AG04449 (cell line): ENCODE measurements around the gene KLF11.
A peak's percentile ranks its signal among the peaks of the same experiment; 100 is the strongest.

ENCODE experiments used
- CTCF ChIA-PET: fragments of 350-600 bp; formaldehyde crosslinking; extraction: SDS; loops from one replicate; lab custom pipeline; 2021; ENCODE audit warnings: antibody characterized with exemption; lab: Yijun Ruan, JAX
- POLR2A ChIA-PET: fragments of 400-600, 350-600 bp; formaldehyde crosslinking; extraction: SDS; loops from one replicate; lab custom pipeline; 2020; ENCODE audit warnings: antibody characterized with exemption, inconsistent platforms; lab: Yijun Ruan, JAX
- DNase-seq: peaks from one replicate; pipeline ENCODE4 v3.0.0-alpha.2; 2010; ENCODE audit warnings: low read depth, low spot score
- H3K4me3 ChIP-seq: 2 replicates; pipeline ENCODE4 v1.5.1; 2011; ENCODE audit warnings: low read depth, mild to moderate bottlenecking, control low read depth, low read length
- TF ChIP-seq, protein P1 (sequence below): IDR thresholded peaks from one replicate; pipeline ENCODE4 v1.5.1; 2011; ENCODE audit warnings: mild to moderate bottlenecking, moderate library complexity, low read length, control low read depth, inconsistent platforms; ENCODE audit not compliant: insufficient read depth; ENCODE audit errors: missing control alignments

Gene KLF11

DNA sequence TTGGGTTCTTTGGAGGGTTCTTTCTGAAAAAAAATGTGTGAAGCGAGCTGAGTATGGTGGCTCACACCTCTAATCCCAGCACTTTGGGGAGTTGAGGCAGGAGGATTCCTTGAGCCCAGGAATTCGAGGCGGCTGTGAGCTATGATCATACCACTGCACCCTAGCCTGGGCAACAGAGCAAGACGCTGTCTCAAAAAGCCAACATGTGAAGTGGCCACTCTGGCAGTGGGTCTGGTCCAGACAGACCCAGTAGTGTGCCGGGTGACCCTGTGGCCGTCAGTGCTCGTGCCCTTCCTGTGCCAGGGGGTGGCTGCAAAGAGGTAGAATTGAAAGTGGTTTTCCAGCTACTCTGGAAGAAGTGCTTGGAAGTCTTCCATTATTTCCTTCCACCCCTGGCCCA lies 11.6 kb downstream of the KLF11 start:
- POLR2A ChIA-PET: no interaction called here
- DNase-seq: no peak
- TF ChIP-seq, protein P1, sequence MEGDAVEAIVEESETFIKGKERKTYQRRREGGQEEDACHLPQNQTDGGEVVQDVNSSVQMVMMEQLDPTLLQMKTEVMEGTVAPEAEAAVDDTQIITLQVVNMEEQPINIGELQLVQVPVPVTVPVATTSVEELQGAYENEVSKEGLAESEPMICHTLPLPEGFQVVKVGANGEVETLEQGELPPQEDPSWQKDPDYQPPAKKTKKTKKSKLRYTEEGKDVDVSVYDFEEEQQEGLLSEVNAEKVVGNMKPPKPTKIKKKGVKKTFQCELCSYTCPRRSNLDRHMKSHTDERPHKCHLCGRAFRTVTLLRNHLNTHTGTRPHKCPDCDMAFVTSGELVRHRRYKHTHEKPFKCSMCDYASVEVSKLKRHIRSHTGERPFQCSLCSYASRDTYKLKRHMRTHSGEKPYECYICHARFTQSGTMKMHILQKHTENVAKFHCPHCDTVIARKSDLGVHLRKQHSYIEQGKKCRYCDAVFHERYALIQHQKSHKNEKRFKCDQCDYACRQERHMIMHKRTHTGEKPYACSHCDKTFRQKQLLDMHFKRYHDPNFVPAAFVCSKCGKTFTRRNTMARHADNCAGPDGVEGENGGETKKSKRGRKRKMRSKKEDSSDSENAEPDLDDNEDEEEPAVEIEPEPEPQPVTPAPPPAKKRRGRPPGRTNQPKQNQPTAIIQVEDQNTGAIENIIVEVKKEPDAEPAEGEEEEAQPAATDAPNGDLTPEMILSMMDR: no peak
- no peak overlapping the region for H3K4me3 ChIP-seq
- CTCF ChIA-PET: interaction anchor here (3.4 to 12.4 kb wide), 2 partner anchors 17 to 241 kb away, joined by 11 to 293 read pairs; no protein-coding TSS in a partner anchor

DNA sequence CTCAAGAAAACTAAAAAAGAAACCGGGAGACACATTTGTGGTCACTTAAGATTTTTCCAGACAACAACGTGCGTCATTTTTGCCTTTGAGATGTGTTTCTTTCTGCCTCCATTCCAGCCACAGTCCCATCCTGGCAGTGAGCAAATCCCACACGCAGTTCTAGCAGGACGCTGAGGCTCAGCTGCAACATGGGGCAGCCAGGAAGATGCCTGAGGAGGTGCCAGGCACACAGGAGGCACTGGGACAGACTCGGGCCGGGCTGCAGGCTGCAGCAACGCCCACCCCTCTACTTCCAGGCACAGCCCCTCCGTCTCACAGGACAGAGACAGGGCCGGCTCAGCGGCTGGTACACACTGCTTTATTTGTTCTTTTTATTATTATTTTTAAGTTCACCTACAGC lies 13.1 kb downstream of the KLF11 start:
- no peak for DNase-seq
- TF ChIP-seq, protein P1: no peak
- no peak overlapping the region for H3K4me3 ChIP-seq
- CTCF ChIA-PET: interaction anchor here (0.9 to 6.2 kb wide), 13 partner anchors 10 to 392 kb away, joined by 3 to 106 read pairs (median 6); partner anchors contain the start of gene ODC1
- POLR2A ChIA-PET: interaction anchor here (0.6 kb wide), 1 partner anchor 23 kb away, joined by 3 read pairs; no protein-coding TSS in a partner anchor

DNA sequence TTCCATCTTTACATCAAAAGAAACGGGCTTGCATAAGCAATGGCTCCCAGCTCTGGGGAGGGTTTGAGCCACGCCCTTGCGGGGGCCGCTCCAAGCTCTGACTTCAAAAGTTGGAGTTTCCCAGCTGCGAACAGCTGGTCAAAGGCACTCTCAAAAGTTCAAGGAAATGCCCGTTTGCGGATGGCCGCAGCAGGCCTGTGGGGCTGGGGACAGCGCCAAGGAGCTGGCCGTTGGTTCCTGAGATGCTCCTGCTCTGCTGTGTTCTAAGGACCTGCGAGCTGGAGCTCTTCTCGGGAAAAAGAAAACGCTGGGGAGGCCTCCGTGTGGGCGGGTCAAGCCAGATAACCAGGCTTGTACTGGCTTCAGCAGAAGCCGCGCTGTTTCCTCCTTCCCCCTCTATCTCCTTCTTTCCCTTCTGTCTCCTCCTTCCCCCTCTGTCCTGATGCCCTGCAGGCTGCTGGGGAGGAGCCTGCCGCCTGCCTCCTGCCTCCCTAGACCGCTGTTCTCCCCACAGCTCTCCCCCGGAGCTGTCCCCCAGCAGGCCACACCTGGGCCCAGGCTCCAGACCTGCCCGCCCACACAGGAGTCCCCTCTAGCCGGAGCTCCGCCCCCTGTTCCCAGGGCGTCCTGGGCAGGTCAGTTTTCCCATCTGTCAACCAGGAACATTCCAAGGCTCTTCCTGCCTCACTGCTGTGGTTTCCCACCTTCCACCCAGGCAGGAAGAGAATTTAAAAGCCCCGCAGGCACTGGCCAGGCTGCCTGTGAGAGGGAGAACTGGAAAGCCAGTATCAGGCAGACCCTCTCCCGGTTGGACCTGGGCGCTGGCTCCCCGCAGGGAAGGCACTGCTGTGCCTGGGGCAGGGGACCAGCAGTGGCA lies 14.1 kb downstream of the KLF11 start:
- no peak for DNase-seq
- POLR2A ChIA-PET: interaction anchor here (0.6 kb wide), 1 partner anchor 22 kb away, joined by 3 read pairs; no protein-coding TSS in a partner anchor

DNA sequence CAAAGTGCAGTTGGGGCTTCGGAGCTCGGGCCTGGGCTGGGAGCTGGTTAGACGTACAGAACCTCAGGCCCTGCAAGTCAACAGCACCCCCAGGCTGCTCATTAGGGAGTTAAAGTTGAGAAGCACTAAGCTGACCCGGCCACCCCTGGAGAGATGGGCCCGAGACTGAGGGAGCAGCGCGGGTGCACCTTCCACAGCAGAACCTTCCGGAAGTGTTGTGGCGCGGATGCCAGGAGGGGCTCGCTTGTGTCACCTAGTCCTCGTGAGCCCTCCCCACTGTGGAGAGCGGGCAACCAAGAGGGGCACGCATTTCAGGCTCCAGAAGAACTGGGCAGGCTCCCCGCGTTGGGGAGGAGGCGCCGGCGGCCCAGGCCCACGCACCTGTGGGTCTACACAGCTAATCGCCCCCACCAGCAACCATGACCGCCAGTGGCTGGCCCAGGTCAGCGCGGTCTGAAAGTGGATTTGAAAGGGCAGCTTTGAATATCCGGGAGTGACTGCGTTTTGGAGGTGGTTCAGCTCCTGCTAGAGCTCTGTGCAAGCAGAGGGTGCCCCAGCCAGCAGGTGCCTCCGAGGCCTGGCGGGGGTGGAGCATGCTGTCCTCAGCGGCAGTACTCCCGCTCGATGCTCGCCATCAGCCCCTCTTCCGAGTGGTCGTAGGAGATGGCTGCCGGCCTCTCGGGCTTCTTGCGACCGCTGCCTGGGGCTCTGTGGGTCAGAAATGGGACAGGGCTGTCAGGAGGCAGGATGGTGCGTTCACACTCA lies 15.1 kb downstream of the KLF11 start:
- ChIA-PET CTCF (interaction anchor here (1.1 to 6.2 kb wide), 8 partner anchors 10 to 377 kb away, joined by 3 to 106 read pairs (median 20); no protein-coding TSS in a partner anchor), POLR2A (no interaction called here)
- no peak for DNase-seq
- no peak overlapping the region for H3K4me3 ChIP-seq
- TF ChIP-seq, protein P1: no peak

More for the DNA sequence above, 14.1 kb downstream of the KLF11 start:
- peak overlapping the region; percentile 34 for H3K4me3 ChIP-seq
- TF ChIP-seq, protein P1: no peak
- CTCF ChIA-PET: interaction anchor here (1.1 to 6.2 kb wide), 14 partner anchors 9 to 378 kb away, joined by 3 to 106 read pairs (median 6); no protein-coding TSS in a partner anchor

DNA sequence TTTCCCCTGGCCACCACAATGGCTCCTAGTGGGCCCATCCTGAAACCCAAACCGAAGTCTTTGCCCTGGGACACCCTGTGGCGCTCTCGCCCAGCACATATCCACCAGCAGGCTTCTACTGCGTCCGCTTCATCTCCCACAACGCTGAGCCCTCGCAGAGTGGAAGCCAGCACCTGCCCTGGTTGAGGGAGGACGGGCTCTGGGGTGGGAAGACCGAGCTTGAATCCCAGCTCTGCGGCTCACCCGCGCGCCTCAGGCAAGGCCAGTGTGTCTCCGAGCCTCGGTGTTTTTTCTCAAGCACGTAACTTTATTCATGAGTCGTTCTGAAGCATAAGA lies 15.6 kb downstream of the KLF11 start:
- ChIA-PET CTCF (interaction anchor here (1.1 to 6.2 kb wide), 5 partner anchors 12 to 376 kb away, joined by 3 to 106 read pairs (median 19); no protein-coding TSS in a partner anchor), POLR2A (no interaction called here)
- no peak overlapping the region for H3K4me3 ChIP-seq
- TF ChIP-seq, protein P1: no peak
- DNase-seq: no peak
